SU-DHL-6 (cell line): ENCODE measurements around the gene PLA2G6.

Experiments used
- H2AFZ ChIP-seq: fragments of 200-600 bp; sonication (generic); 2 replicates; pipeline ENCODE4 v1.6.1; 2014; ENCODE audit warnings: low read depth, mild to moderate bottlenecking, moderate library complexity, mixed read lengths, antibody characterized with exemption, low read length; ENCODE audit not compliant: severe bottlenecking
- H3F3A ChIP-seq: fragments of 200-600 bp; shearing (Covaris generic); 2 replicates; pipeline ENCODE4 v1.6.0; 2016; ENCODE audit warnings: antibody characterized with exemption, mild to moderate bottlenecking; ENCODE audit not compliant: insufficient read depth
- H3K27ac ChIP-seq: fragments of 200-600 bp; sonication (generic); 2 replicates; pipeline ENCODE4 v1.5.1; 2016; ENCODE audit warnings: low read depth, mild to moderate bottlenecking, low read length, moderate library complexity, mixed read lengths
- H3K27me3 ChIP-seq: fragments of 200-600 bp; sonication (generic), shearing (Covaris generic); 2 replicates; pipeline ENCODE4 v1.6.0; 2014; ENCODE audit warnings: mild to moderate bottlenecking, low read length
- H3K36me3 ChIP-seq: fragments of 200-600 bp; sonication (generic); 2 replicates; pipeline ENCODE4 v1.6.1; 2014; ENCODE audit warnings: mild to moderate bottlenecking, low read length, mixed read lengths
- H3K4me2 ChIP-seq: fragments of 300-600, 200-600 bp; shearing (Covaris generic), sonication (generic); 2 replicates; pipeline ENCODE4 v1.6.0; 2014; ENCODE audit warnings: low read length, low read depth, mild to moderate bottlenecking; ENCODE audit not compliant: poor library complexity, severe bottlenecking
- H3K4me3 ChIP-seq: fragments of 200-600 bp; sonication (generic); 2 replicates; pipeline ENCODE4 v1.5.1; 2014; ENCODE audit warnings: antibody characterized with exemption, low read length, mild to moderate bottlenecking, mixed read lengths; ENCODE audit not compliant: insufficient read depth, poor library complexity, severe bottlenecking
- H3K79me2 ChIP-seq: fragments of 200-600 bp; sonication (generic); 2 replicates; pipeline ENCODE4 v1.6.1; 2014; ENCODE audit warnings: mild to moderate bottlenecking, low read length, moderate library complexity; ENCODE audit not compliant: insufficient read depth
- H3K9ac ChIP-seq: fragments of 200-600 bp; sonication (generic); 2 replicates; pipeline ENCODE4 v1.7.0; 2014; ENCODE audit warnings: mild to moderate bottlenecking, low read length
- H3K9me2 ChIP-seq: fragments of 200-600 bp; sonication (generic); replicated peaks from 2 replicates; pipeline ENCODE4 v1.6.1; 2014; ENCODE audit warnings: low read length; ENCODE audit not compliant: insufficient read depth
- H3K9me3 ChIP-seq: fragments of 200-600 bp; sonication (generic); 2 replicates; pipeline ENCODE4 v1.6.1; 2014; ENCODE audit warnings: low read length, mixed read lengths; ENCODE audit not compliant: insufficient read depth
- H4K20me1 ChIP-seq: fragments of 200-600 bp; sonication (generic); 2 replicates; pipeline ENCODE4 v1.6.1; 2014; ENCODE audit warnings: low read depth, mild to moderate bottlenecking, antibody characterized with exemption, low read length, moderate library complexity, mixed read lengths
- CTCF ChIP-seq: fragments of 200-600 bp; sonication (generic); IDR thresholded peaks from one replicate; pipeline ENCODE4 v1.5.1; 2017; ENCODE audit warnings: antibody characterized with exemption, mild to moderate bottlenecking, low read length, moderate library complexity; ENCODE audit not compliant: insufficient read depth, poor library complexity, severe bottlenecking
- EZH2phosphoT487 ChIP-seq: fragments of 200-600 bp; sonication (generic), shearing (Covaris generic); conservative IDR thresholded peaks from 2 replicates; pipeline ENCODE4 v1.6.1; 2018; ENCODE audit warnings: mild to moderate bottlenecking, antibody characterized with exemption, low read length, moderate library complexity, mixed read lengths

PLA2G6 gene

DNA sequence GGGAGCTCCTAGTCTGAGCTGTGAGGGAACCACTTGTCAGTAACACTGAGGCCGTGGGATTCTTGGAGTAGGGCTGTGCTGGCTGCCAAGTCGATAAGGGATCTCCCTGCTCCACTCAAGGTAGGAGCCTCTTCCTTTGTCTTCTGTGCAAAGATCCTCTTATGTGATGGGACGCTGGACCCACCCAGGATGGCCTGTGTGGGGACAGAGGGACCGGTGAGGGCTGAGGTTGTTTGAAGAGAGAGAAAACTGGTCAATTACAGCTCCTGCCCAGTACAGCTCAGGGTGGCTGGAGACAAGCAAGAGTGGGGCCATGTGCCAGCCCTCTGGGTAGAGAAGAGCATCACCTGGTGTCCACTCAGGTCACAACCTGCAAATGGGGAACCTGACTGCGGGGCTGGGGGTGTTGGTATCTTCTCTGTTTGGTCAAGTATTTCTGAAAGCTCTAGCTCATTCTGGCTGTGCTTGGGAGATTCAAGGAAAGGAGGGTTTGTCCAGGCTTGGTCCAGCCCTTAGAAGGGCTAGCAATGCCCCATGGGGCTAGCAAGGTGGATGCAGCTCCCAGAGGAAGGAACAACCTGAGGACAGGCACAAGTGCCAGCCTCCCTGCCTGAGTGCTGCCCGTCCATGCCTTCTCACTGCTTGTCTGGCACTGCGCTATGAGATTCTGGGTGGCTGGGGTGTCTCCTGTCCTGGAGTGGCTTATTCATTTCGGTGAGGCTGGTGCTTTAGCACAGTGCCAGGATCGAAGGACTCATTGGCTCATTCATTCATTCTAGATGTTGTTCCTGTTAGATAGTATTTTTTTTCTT, 43.5 kb downstream of the PLA2G6 start:
- TF ChIP-seq CTCF (no peak), EZH2phosphoT487 (no peak)
- no peaks in the 10 kb centered on the region for H3K9me3 ChIP-seq
- H3K79me2 ChIP-seq: no peaks in the 10 kb centered on the region
- H2AFZ ChIP-seq: no peak overlapping the region
- H3K9ac ChIP-seq: no peak overlapping the region
- no peak overlapping the region for H3K4me2 ChIP-seq
- no peak overlapping the region for H3K4me3 ChIP-seq
- H3K27me3 ChIP-seq: no peaks in the 10 kb centered on the region
- H3F3A ChIP-seq: no peaks in the 10 kb centered on the region
- no peak overlapping the region for H3K27ac ChIP-seq
- H4K20me1 ChIP-seq: no peaks in the 10 kb centered on the region
- no peaks in the 10 kb centered on the region for H3K9me2 ChIP-seq
- H3K36me3 ChIP-seq: no peaks in the 10 kb centered on the region

GRCh38 chr22:38136607-38137006, 45.0 kb downstream of the PLA2G6 start:
- Histone ChIP-seq H4K20me1 (no peaks in the 10 kb centered on the region), H3F3A (no peaks in the 10 kb centered on the region), H3K27me3 (no peaks in the 10 kb centered on the region), H3K36me3 (no peaks in the 10 kb centered on the region), H3K4me3 (no peak overlapping the region), H3K79me2 (no peaks in the 10 kb centered on the region), H3K9me2 (no peaks in the 10 kb centered on the region), H3K9ac (no peak overlapping the region), H2AFZ (no peak overlapping the region), H3K27ac (no peak overlapping the region), H3K4me2 (no peak overlapping the region), H3K9me3 (no peaks in the 10 kb centered on the region)
- TF ChIP-seq CTCF (no peak), EZH2phosphoT487 (no peak)

DNA sequence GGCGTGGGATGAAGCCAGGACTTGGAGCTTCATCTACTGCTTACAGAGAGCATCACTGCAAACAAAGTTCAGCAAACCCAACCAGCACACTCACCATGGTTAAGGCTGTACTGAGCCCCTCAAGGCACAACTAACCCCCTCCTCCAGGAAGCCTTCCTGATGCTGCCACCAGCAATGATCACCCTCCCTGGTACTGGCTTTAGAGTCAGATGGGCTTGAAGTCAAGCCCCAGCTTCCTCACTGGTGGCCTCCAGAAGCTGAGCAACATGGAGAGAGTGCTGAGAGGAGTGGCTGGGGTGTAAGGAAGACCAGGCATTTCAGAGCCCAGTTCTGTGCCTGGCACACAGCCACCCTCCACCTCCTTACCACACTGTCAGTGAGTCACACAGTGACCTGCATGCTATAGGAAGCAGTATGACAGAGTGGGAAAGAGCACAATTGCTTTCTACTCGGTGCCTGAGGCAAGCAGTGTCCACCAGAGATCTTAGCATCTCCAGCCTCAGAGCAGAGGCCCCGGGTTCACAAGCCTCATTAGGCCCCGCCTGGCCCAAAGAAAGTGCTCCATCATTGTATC, 46.4 kb downstream of the PLA2G6 start:
- H3K9me2 ChIP-seq: no peaks in the 10 kb centered on the region
- no peak overlapping the region for H3K4me2 ChIP-seq
- no peaks in the 10 kb centered on the region for H3F3A ChIP-seq
- no peaks in the 10 kb centered on the region for H4K20me1 ChIP-seq
- no peaks in the 10 kb centered on the region for H3K79me2 ChIP-seq
- no peak overlapping the region for H3K9ac ChIP-seq
- H3K27me3 ChIP-seq: no peaks in the 10 kb centered on the region
- H3K4me3 ChIP-seq: no peak overlapping the region
- no peaks in the 10 kb centered on the region for H3K9me3 ChIP-seq
- H3K36me3 ChIP-seq: no peaks in the 10 kb centered on the region
- H2AFZ ChIP-seq: no peak overlapping the region
- no peak overlapping the region for H3K27ac ChIP-seq
- TF ChIP-seq EZH2phosphoT487 (no peak), CTCF (no peak)
